MCF 10A (cell line): ENCODE data around the gene FAM110A. TPM values are rescaled to one million over a fixed set of nuclear protein-coding genes. Genes with fewer than 3 reads are reported as not detected.

Experiments used
- BruUV-seq: library from RNA; stranded (reverse); fragments of 400-500 nt; replicated peaks from 2 replicates; lab custom pipeline; 2021; lab: Mats Ljungman, UMichigan
- CTCF ChIA-PET: fragments of 300-600 bp; sonication (Branson Sonifier 250); formaldehyde crosslinking; extraction: SDS; loops from one replicate; lab custom pipeline; 2021; ENCODE audit warnings: antibody characterized with exemption, inconsistent platforms; lab: Yijun Ruan, JAX
- POLR2A ChIA-PET: fragments of 300-600, 350-650 bp; sonication (Branson Sonifier 250); formaldehyde crosslinking; extraction: SDS; loops from one replicate; lab custom pipeline; 2020; ENCODE audit warnings: antibody characterized with exemption, inconsistent platforms; lab: Yijun Ruan, JAX
- DNase-seq: peaks from one replicate; pipeline ENCODE4 v3.0.0-alpha.2; 2018; ENCODE audit not compliant: unreplicated experiment
- H3K27ac Mint-ChIP-seq: one replicate; pipeline ENCODE4 v1.8.0; 2022; ENCODE audit warnings: mild to moderate bottlenecking, low read depth, mixed read lengths; ENCODE audit not compliant: unreplicated experiment
- H3K27me3 Mint-ChIP-seq: one replicate; pipeline ENCODE4 v1.8.0; 2022; ENCODE audit warnings: mixed read lengths; ENCODE audit not compliant: insufficient read depth, unreplicated experiment
- H3K36me3 Mint-ChIP-seq: one replicate; pipeline ENCODE4 v1.8.0; 2022; ENCODE audit warnings: mild to moderate bottlenecking, moderate library complexity, mixed read lengths; ENCODE audit not compliant: insufficient read depth, unreplicated experiment
- H3K4me1 Mint-ChIP-seq: one replicate; pipeline ENCODE4 v1.8.0; 2022; ENCODE audit warnings: mixed read lengths; ENCODE audit not compliant: insufficient read depth, unreplicated experiment
- H3K4me3 Mint-ChIP-seq: one replicate; pipeline ENCODE4 v1.8.0; 2022; ENCODE audit warnings: mild to moderate bottlenecking, moderate library complexity, mixed read lengths; ENCODE audit not compliant: unreplicated experiment
- H3K9me3 Mint-ChIP-seq: one replicate; pipeline ENCODE4 v1.8.0; 2022; ENCODE audit warnings: mixed read lengths; ENCODE audit not compliant: unreplicated experiment
- CTCF ChIP-seq: fragments of 200-600 bp; IDR thresholded peaks from one replicate; pipeline ENCODE4 v1.8.0; 2022; ENCODE audit warnings: antibody characterized with exemption, mild to moderate bottlenecking; ENCODE audit not compliant: unreplicated experiment
- intact Hi-C: fragments of 100-400 bp; cut with micrococcal nuclease; formaldehyde crosslinking; loops from 2 replicates; pipeline ENCODE4 v1.14.1; 2022
- total RNA-seq: library from RNA; stranded (reverse); gene quantifications from 2 replicates; pipeline ENCODE4 v1.2.3, GENCODE V29; 2022

Gene FAM110A
- total RNA-seq, 1 experiment from 2014 or later: 13.6 TPM

- POLR2A ChIA-PET: interaction anchor here (0.6 to 10.7 kb wide), 8 partner anchors 10 to 469 kb away, joined by 3 to 124 read pairs (median 3); partner anchors contain the start of gene FAM110A
- peak; percentile 99 for DNase-seq
- H3K9me3 Mint-ChIP-seq: peaks cover 7% of the 10 kb centered on the region
- H3K4me3 Mint-ChIP-seq: peak overlapping the region; percentile 61
- no TSS peak for BruUV-seq
- H3K4me1 Mint-ChIP-seq: peaks cover 59% of the 10 kb centered on the region
- H3K36me3 Mint-ChIP-seq: peaks cover 6% of the 10 kb centered on the region
- intact Hi-C loops: loop anchor here (1.0 kb wide), 1 partner anchor 25 kb away; no protein-coding TSS in a partner anchor
- CTCF ChIA-PET: interaction anchor here (0.6 to 6.5 kb wide), 4 partner anchors 31 to 101 kb away, joined by 3 to 44 read pairs (median 7); no protein-coding TSS in a partner anchor
- no peaks in the 10 kb centered on the region for H3K27me3 Mint-ChIP-seq
- no peak for TF ChIP-seq CTCF
- H3K27ac Mint-ChIP-seq: peak overlapping the region; percentile 84
These were observed 22.9 kb downstream of the FAM110A start for GRCh38 chr20:856361-856775.

GRCh38 chr20:858011-858410 lies 24.5 kb downstream of the FAM110A start:
- DNase-seq: peak; percentile 90
- Mint-ChIP-seq H3K4me3 (no peak overlapping the region), H3K27me3 (no peaks in the 10 kb centered on the region), H3K9me3 (peaks cover 6% of the 10 kb centered on the region), H3K27ac (peak overlapping the region; percentile 63), H3K4me1 (peaks cover 58% of the 10 kb centered on the region), H3K36me3 (peaks cover 6% of the 10 kb centered on the region)
- TF ChIP-seq CTCF: no peak
- no TSS peak for BruUV-seq
- intact Hi-C loops: no loop called here
- ChIA-PET CTCF (interaction anchor here (0.5 to 6.5 kb wide), 8 partner anchors 15 to 314 kb away, joined by 3 to 44 read pairs (median 4); no protein-coding TSS in a partner anchor), POLR2A (interaction anchor here (2.0 to 10.7 kb wide), 5 partner anchors 15 to 33 kb away, joined by 5 to 124 read pairs (median 21); partner anchors contain the start of gene FAM110A)

- ChIA-PET POLR2A (interaction anchor here (0.7 to 10.7 kb wide), 5 partner anchors 10 to 27 kb away, joined by 3 to 124 read pairs (median 7); partner anchors contain the start of gene FAM110A), CTCF (interaction anchor here (0.7 to 2.3 kb wide), 9 partner anchors 12 to 97 kb away, joined by 3 to 5 read pairs (median 4); no protein-coding TSS in a partner anchor)
- intact Hi-C loops: no loop called here
- Mint-ChIP-seq H3K27me3 (no peaks in the 10 kb centered on the region), H3K36me3 (peaks cover 6% of the 10 kb centered on the region), H3K27ac (no peak overlapping the region), H3K4me3 (no peak overlapping the region), H3K9me3 (no peaks in the 10 kb centered on the region), H3K4me1 (peaks cover 40% of the 10 kb centered on the region)
- no TSS peak for BruUV-seq
- peak; percentile 51 for DNase-seq
- no peak for TF ChIP-seq CTCF
These were observed 26.3 kb downstream of the FAM110A start for GRCh38 chr20:859751-860231.

- DNase-seq: no peak
- H3K36me3 Mint-ChIP-seq: peaks cover 6% of the 10 kb centered on the region
- H3K4me1 Mint-ChIP-seq: peaks cover 39% of the 10 kb centered on the region
- CTCF ChIA-PET: interaction anchor here (0.9 kb wide), 1 partner anchor 96 kb away, joined by 5 read pairs; no protein-coding TSS in a partner anchor
- POLR2A ChIA-PET: interaction anchor here (0.7 to 10.7 kb wide), 4 partner anchors 13 to 28 kb away, joined by 3 to 124 read pairs (median 48); partner anchors contain the start of gene FAM110A
- BruUV-seq: no TSS peak
- no peak overlapping the region for H3K27ac Mint-ChIP-seq
- no peaks in the 10 kb centered on the region for H3K9me3 Mint-ChIP-seq
- H3K27me3 Mint-ChIP-seq: no peaks in the 10 kb centered on the region
- no peak overlapping the region for H3K4me3 Mint-ChIP-seq
- intact Hi-C loops: no loop called here
- no peak for TF ChIP-seq CTCF
These were observed 27.4 kb downstream of the FAM110A start for GRCh38 chr20:860891-861290.
